ENCODE results near the gene DNPEP. TPM values are rescaled to one million over a fixed set of nuclear protein-coding genes. Genes with fewer than 3 reads are reported as not detected.

DNPEP gene
- total and polyA plus RNA-seq, 5 donors from 2014 or later: 51.2 to 76.1 (median 68.4) TPM

GRCh38 chr2:219422952-219423534, 35.3 kb upstream of the DNPEP start:
- H3K9me3 Mint-ChIP-seq: peaks cover 0 to 1% (median 0%) of the 10 kb centered on the region in 7 donors
- H3K27me3 ChIP-seq (ENCODE audit: control insufficient read depth, insufficient read depth, low read length): no peaks in the 10 kb centered on the region
- H3K4me1 Mint-ChIP-seq: no peaks in the 10 kb centered on the region
- H3K27ac ChIP-seq (ENCODE audit: insufficient read depth, low read length, poor library complexity, severe bottlenecking): no peak overlapping the region
- no peaks in the 10 kb centered on the region for H3K4me1 ChIP-seq (ENCODE audit: control insufficient read depth, insufficient read depth, low read length, poor library complexity, severe bottlenecking)
- no peak overlapping the region for H3K4me3 ChIP-seq (ENCODE audit: low read depth, low read length)
- ATAC-seq (ENCODE audit: low read depth in 2 of 2) (no peak), DNase-seq (no peak)
- H3K9me3 ChIP-seq (ENCODE audit: control insufficient read depth in 2 of 2, low read length in 2 of 2): no peaks in the 10 kb centered on the region
- no peak overlapping the region for H3K27ac Mint-ChIP-seq
- H3K27me3 Mint-ChIP-seq: peaks cover 50% of the 10 kb centered on the region
- no peaks in the 10 kb centered on the region for H3K36me3 Mint-ChIP-seq
- H3K4me3 Mint-ChIP-seq: no peak overlapping the region
- no peaks in the 10 kb centered on the region for H3K36me3 ChIP-seq (ENCODE audit: control insufficient read depth, insufficient read depth, low read length)

GRCh38 chr2:219421323-219421722, 33.6 kb upstream of the DNPEP start:
- ATAC-seq (ENCODE audit: low read depth in 2 of 2): no peak
- H3K4me3 Mint-ChIP-seq: no peak overlapping the region
- H3K27ac Mint-ChIP-seq: no peak overlapping the region
- H3K36me3 Mint-ChIP-seq: no peaks in the 10 kb centered on the region
- Histone ChIP-seq H3K27ac (ENCODE audit: insufficient read depth, low read length, poor library complexity, severe bottlenecking) (no peak overlapping the region), H3K4me1 (ENCODE audit: control insufficient read depth, insufficient read depth, low read length, poor library complexity, severe bottlenecking) (no peaks in the 10 kb centered on the region), H3K4me3 (ENCODE audit: low read depth, low read length) (no peak overlapping the region), H3K36me3 (ENCODE audit: control insufficient read depth, insufficient read depth, low read length) (no peaks in the 10 kb centered on the region), H3K9me3 (ENCODE audit: control insufficient read depth in 2 of 2, low read length in 2 of 2) (no peaks in the 10 kb centered on the region), H3K27me3 (ENCODE audit: control insufficient read depth, insufficient read depth, low read length) (no peaks in the 10 kb centered on the region)
- peaks cover 0 to 5% (median 0%) of the 10 kb centered on the region in 4 donors for H3K4me1 Mint-ChIP-seq
- H3K27me3 Mint-ChIP-seq: peaks cover 48% of the 10 kb centered on the region
- DNase-seq: no peak
- peaks cover 0 to 1% (median 0%) of the 10 kb centered on the region in 7 donors for H3K9me3 Mint-ChIP-seq

GRCh38 chr2:219420687-219421086, 33.0 kb upstream of the DNPEP start:
- H3K9me3 ChIP-seq (ENCODE audit: control insufficient read depth in 2 of 2, low read length in 2 of 2): no peaks in the 10 kb centered on the region
- H3K27ac Mint-ChIP-seq: no peak overlapping the region

GRCh38 chr2:219419331-219420197, 31.9 kb upstream of the DNPEP start:
- DNase-seq: no peak
- H3K9me3 ChIP-seq (ENCODE audit: control insufficient read depth in 2 of 2, low read length in 2 of 2): no peaks in the 10 kb centered on the region
- peaks cover 58% of the 10 kb centered on the region for H3K27me3 Mint-ChIP-seq
- H3K9me3 Mint-ChIP-seq: peaks cover 0 to 1% (median 0%) of the 10 kb centered on the region in 7 donors
- peaks cover 0 to 5% (median 0%) of the 10 kb centered on the region in 4 donors for H3K4me1 Mint-ChIP-seq
- H3K4me1 ChIP-seq (ENCODE audit: control insufficient read depth, insufficient read depth, low read length, poor library complexity, severe bottlenecking): no peaks in the 10 kb centered on the region
- no peak overlapping the region for H3K27ac Mint-ChIP-seq
- no peaks in the 10 kb centered on the region for H3K27me3 ChIP-seq (ENCODE audit: control insufficient read depth, insufficient read depth, low read length)
- no peaks in the 10 kb centered on the region for H3K36me3 ChIP-seq (ENCODE audit: control insufficient read depth, insufficient read depth, low read length)
- no peak overlapping the region for H3K27ac ChIP-seq (ENCODE audit: insufficient read depth, low read length, poor library complexity, severe bottlenecking)
- H3K4me3 ChIP-seq (ENCODE audit: low read depth, low read length): no peak overlapping the region
- ATAC-seq (ENCODE audit: low read depth in 2 of 2): no peak
- no peaks in the 10 kb centered on the region for H3K36me3 Mint-ChIP-seq
- peak overlapping the region in 1 of 4 donors; percentile 23 for H3K4me3 Mint-ChIP-seq

More at GRCh38 chr2:219420687-219421086, 33.0 kb upstream of the DNPEP start:
- Histone ChIP-seq H3K27me3 (ENCODE audit: control insufficient read depth, insufficient read depth, low read length) (no peaks in the 10 kb centered on the region), H3K36me3 (ENCODE audit: control insufficient read depth, insufficient read depth, low read length) (no peaks in the 10 kb centered on the region), H3K27ac (ENCODE audit: insufficient read depth, low read length, poor library complexity, severe bottlenecking) (no peak overlapping the region), H3K4me3 (ENCODE audit: low read depth, low read length) (no peak overlapping the region), H3K4me1 (ENCODE audit: control insufficient read depth, insufficient read depth, low read length, poor library complexity, severe bottlenecking) (no peaks in the 10 kb centered on the region)
- ATAC-seq (ENCODE audit: low read depth in 2 of 2) (no peak), DNase-seq (no peak)
- H3K36me3 Mint-ChIP-seq: no peaks in the 10 kb centered on the region
- H3K4me3 Mint-ChIP-seq: no peak overlapping the region
- peaks cover 0 to 1% (median 0%) of the 10 kb centered on the region in 7 donors for H3K9me3 Mint-ChIP-seq
- H3K4me1 Mint-ChIP-seq: peaks cover 0 to 5% (median 0%) of the 10 kb centered on the region in 4 donors
- H3K27me3 Mint-ChIP-seq: peaks cover 54% of the 10 kb centered on the region

- Mint-ChIP-seq H3K4me1 (peaks cover 0 to 5% (median 0%) of the 10 kb centered on the region in 4 donors), H3K9me3 (peaks cover 0 to 1% (median 0%) of the 10 kb centered on the region in 7 donors), H3K27ac (no peak overlapping the region), H3K27me3 (peaks cover 56% of the 10 kb centered on the region), H3K36me3 (no peaks in the 10 kb centered on the region), H3K4me3 (no peak overlapping the region)
- Histone ChIP-seq H3K4me1 (ENCODE audit: control insufficient read depth, insufficient read depth, low read length, poor library complexity, severe bottlenecking) (no peaks in the 10 kb centered on the region), H3K36me3 (ENCODE audit: control insufficient read depth, insufficient read depth, low read length) (no peaks in the 10 kb centered on the region), H3K27ac (ENCODE audit: insufficient read depth, low read length, poor library complexity, severe bottlenecking) (no peak overlapping the region), H3K27me3 (ENCODE audit: control insufficient read depth, insufficient read depth, low read length) (peaks cover under 1% of the 10 kb centered on the region), H3K4me3 (ENCODE audit: low read depth, low read length) (no peak overlapping the region), H3K9me3 (ENCODE audit: control insufficient read depth in 2 of 2, low read length in 2 of 2) (no peaks in the 10 kb centered on the region)
- ATAC-seq (ENCODE audit: low read depth in 2 of 2) (no peak), DNase-seq (no peak)
Measured at GRCh38 chr2:219419012-219419324, 31.3 kb upstream of the DNPEP start.

- peaks cover 0 to 4% (median 0%) of the 10 kb centered on the region in 7 donors for H3K9me3 Mint-ChIP-seq
- DNase-seq (no peak), ATAC-seq (ENCODE audit: low read depth in 2 of 2) (no peak)
- H3K4me1 ChIP-seq (ENCODE audit: control insufficient read depth, insufficient read depth, low read length, poor library complexity, severe bottlenecking): no peaks in the 10 kb centered on the region
- no peak within 1 kb of the TSS for H3K27ac ChIP-seq (ENCODE audit: insufficient read depth, low read length, poor library complexity, severe bottlenecking)
- H3K27me3 ChIP-seq (ENCODE audit: control insufficient read depth, insufficient read depth, low read length): peaks cover 1% of the 10 kb centered on the region
- H3K4me3 ChIP-seq (ENCODE audit: low read depth, low read length): no peak within 1 kb of the TSS
- H3K36me3 ChIP-seq (ENCODE audit: control insufficient read depth, insufficient read depth, low read length): no peaks in the 10 kb centered on the region
- no peaks in the 10 kb centered on the region for H3K9me3 ChIP-seq (ENCODE audit: control insufficient read depth in 2 of 2, low read length in 2 of 2)
- H3K4me1 Mint-ChIP-seq: peaks cover 0 to 5% (median 0%) of the 10 kb centered on the region in 4 donors
- peak within 1 kb of the TSS in 1 of 4 donors; percentile 9 for H3K4me3 Mint-ChIP-seq
- H3K27me3 Mint-ChIP-seq: peaks cover 54% of the 10 kb centered on the region
- H3K27ac Mint-ChIP-seq: no peak within 1 kb of the TSS
- no peaks in the 10 kb centered on the region for H3K36me3 Mint-ChIP-seq
Measured at GRCh38 chr2:219418155-219419011, 30.7 kb upstream of the DNPEP start, which contains the start of gene DES. TSS of gene DES (plus strand) at chr2:219418377. CDS start at chr2:219418463, 86 bp downstream.

- Mint-ChIP-seq H3K27ac (no peak overlapping the region), H3K4me3 (no peak overlapping the region), H3K4me1 (peaks cover 0 to 5% (median 0%) of the 10 kb centered on the region in 4 donors), H3K36me3 (no peaks in the 10 kb centered on the region), H3K27me3 (peaks cover 59% of the 10 kb centered on the region), H3K9me3 (peaks cover 0 to 4% (median 2%) of the 10 kb centered on the region in 7 donors)
- Histone ChIP-seq H3K27me3 (ENCODE audit: control insufficient read depth, insufficient read depth, low read length) (peaks cover 1% of the 10 kb centered on the region), H3K36me3 (ENCODE audit: control insufficient read depth, insufficient read depth, low read length) (no peaks in the 10 kb centered on the region), H3K27ac (ENCODE audit: insufficient read depth, low read length, poor library complexity, severe bottlenecking) (no peak overlapping the region), H3K9me3 (ENCODE audit: control insufficient read depth in 2 of 2, low read length in 2 of 2) (peaks cover 0 to 7% of the 10 kb centered on the region in 2 experiments), H3K4me1 (ENCODE audit: control insufficient read depth, insufficient read depth, low read length, poor library complexity, severe bottlenecking) (no peaks in the 10 kb centered on the region), H3K4me3 (ENCODE audit: low read depth, low read length) (no peak overlapping the region)
- ATAC-seq (ENCODE audit: low read depth in 2 of 2) (no peak), DNase-seq (no peak)
Measured at GRCh38 chr2:219417374-219417773, 29.7 kb upstream of the DNPEP start.
